Activated CD8-positive, alpha-beta memory T cell treated with anti-CD3 and anti-CD28 coated beads, Interleukin-2, amount 50 U/mL, for 24 hours (primary cell): ENCODE data around the gene TXNDC11.

ENCODE experiments used
- DNase-seq: peaks from one replicate; pipeline ENCODE4 v3.0.0-alpha.2; 2020; ENCODE audit errors: extremely low read depth

Gene TXNDC11

GRCh38 chr16:11691771-11692170, 50.9 kb downstream of the TXNDC11 start:
- no peak for DNase-seq

DNA sequence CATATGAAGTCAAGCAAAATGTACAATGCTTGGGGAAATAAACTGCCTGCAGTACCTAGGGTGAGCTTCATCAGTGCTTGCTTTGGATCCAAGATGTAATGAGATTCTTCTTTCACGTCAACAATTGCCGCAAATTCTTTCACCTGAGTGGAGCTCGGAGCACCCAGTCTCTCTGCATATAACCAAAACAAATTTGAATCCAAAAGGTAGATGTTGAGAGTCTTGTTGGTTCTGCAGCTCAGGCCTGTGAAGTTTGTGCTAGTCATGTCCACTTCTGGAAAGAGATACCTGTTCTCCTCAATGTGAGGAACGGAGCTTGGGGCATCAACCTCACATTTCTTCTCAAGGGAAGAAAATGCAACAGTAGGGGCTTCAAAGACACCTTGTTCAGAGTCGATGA, 51.4 kb downstream of the TXNDC11 start:
- DNase-seq: no peak

- no peak for DNase-seq
Measured at GRCh38 chr16:11689031-11689840, 53.4 kb downstream of the TXNDC11 start.

- no peak for DNase-seq
Measured at GRCh38 chr16:11688520-11688886, 54.2 kb downstream of the TXNDC11 start.

- DNase-seq: no peak
Measured at GRCh38 chr16:11687601-11688519, 54.8 kb downstream of the TXNDC11 start.

DNA sequence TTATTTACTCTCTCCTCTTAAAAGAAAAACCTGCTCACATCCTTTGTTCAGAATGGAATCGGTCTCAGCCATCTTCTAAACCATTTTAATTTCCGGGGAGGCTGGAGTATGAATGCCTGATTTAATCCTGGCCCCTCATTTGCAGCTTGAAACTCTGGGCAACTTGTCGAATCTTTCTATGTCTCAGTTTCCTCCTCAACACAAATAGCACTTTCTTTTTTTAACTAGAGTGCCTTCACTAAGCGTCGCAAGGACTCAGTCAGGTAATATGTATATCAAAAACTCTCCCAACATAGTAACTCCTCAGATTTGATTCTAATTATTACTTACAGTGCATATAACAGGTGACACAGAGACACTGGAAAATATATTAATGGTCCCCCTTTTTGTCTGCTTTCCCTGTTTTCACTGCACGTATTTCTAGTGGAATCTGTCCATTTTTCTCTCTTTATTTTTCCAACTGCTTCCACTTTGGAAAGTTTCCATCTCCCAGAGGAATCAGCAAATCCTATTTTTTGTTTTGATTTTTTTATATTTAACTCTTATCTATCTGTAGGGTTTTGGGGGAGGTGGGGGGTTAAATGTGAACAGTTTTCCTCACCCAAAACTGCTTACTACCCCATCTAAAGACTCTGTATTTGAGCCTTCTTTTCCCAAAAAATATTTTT, 55.8 kb downstream of the TXNDC11 start:
- no peak for DNase-seq

DNA sequence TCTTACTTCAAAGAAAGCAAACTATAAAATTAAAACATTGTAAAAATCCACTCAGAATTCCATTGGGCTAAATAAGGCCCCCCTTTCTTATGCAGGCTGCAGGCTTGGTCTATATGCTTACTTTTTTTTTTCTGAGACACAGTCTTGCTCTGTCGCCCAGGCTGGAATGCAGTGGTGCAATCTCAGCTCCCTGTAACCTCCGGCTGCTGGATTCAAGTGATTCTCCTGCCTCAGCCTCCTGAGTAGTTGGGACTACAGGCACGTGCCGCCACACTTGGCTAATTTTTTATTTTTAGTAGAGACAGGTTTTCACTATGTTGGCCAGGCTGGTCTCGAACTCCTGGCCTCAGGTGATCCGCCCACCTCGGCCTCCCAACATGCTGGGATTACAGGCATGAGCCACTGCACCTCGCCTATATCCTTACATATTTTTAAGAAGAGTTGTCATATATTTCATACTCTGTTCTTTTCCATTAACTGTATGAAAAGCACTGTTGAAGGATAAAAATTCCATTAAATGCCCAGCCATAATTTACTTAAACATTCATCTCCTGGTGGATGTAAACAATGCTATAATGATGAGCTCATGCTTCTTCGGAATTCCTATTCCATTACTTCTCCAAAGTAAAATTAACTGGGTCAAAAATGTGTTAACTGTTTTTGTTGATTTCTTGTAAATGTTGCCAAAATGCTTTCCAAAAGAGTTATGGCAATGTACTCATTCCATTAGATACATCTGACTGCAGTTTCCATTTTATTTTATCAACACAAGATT, 56.6 kb downstream of the TXNDC11 start:
- no peak for DNase-seq

DNA sequence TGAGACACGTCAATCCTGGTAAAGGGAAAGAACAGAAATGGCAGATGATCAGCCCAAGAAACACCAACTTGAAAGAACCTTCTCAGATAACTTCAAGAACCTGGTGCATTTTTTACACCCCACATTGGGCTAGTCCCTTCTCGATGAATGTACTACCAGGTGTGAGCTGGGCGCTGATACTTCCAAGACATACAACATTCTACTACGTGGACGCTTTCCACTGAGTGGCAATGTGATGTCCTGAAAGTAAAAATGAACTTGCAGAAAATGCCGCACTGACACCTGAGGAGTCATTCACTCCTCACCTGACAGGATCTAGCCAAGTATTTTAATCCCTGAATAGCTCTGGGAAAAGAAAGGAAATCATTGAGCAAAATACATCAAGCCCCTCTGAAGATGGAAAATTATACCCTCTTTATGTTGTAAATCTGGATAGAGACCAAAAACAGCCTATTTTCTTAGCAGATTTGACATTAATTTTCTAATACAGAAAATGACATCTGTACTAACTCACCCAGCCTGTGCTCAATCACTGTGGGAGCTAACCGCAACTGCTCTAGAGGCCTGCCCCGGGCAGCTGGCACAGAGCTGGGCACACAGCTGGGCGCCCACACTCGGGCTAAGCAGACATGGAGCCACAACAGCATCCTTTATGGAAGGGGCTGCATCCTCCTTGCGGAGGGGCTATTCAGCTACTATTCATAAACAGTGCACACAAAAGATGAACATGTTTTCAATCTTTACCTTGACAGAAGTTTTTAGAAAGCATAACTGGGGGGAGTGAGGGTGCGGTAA, 58.2 kb downstream of the TXNDC11 start:
- DNase-seq: no peak

- DNase-seq: no peak
Measured at GRCh38 chr16:11683145-11683544, 59.5 kb downstream of the TXNDC11 start.

DNA sequence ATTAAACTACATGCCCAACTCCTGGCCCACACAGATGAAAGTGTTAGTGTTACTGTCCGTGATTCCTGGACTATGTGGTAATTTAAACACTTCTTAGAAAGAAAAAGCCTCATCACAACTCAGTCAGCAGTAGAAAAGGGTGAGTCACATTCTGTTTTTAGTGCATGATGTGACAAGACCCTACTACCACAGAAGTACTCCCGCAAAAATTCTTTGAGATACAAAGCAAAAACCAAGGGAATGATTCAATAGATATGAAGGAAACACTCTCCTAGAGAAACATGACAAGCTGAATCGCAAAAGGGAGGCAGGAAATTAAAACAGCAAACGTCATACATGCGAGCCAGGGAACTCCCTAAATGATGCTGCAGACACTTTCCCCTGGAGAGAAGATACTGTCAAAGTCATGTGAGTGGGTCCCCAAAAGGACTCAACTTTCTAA, 60.0 kb downstream of the TXNDC11 start:
- no peak for DNase-seq

GRCh38 chr16:11681976-11682654, 60.5 kb downstream of the TXNDC11 start:
- DNase-seq: no peak

DNA sequence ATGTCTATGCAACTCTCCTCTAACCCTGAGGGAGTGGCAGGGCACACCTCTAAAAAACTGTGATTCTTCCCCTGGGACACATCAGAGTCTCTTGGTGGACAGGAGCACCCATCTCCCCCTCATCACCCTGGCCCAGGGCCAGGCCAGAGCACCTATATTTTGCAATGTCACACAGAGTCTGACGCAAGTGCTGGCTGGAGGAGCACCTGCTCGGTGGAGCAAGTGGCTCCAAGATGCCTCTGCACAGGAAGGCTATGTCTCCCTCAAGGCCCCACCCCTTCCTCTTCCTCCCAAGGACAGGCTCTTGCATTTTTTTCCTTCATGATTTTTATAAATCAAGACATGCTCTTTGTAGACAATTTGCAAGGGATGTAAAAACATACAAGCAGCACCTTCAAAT, 61.1 kb downstream of the TXNDC11 start:
- DNase-seq: no peak

GRCh38 chr16:11679941-11680911, 62.4 kb downstream of the TXNDC11 start:
- DNase-seq: no peak

GRCh38 chr16:11679250-11679649, 63.4 kb downstream of the TXNDC11 start:
- no peak for DNase-seq

GRCh38 chr16:11677959-11678881, 64.4 kb downstream of the TXNDC11 start:
- DNase-seq: no peak

GRCh38 chr16:11677451-11677951, 65.2 kb downstream of the TXNDC11 start:
- no peak for DNase-seq

DNA sequence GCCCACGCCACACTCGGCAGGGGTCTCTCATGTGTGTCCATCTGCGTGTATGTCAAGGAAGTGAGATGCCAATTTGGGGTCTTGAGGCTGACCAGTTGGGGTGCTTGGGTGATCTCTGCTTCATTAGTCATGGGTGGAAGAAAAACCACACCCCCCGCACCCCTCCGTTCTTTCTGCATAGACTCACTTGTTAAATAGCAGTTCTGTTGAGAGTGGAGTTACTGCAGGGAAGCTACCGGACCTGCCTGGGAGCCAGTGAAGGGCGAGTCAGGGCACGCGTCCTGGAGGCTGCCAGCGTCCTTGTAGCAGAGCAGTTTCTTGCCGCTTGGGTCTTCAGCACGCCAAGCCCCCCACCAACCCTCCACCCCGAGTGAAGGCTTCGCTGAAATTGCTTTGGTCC, 65.9 kb downstream of the TXNDC11 start:
- no peak for DNase-seq
